Medulla oblongata (tissue), 1 donor: Measurements from ENCODE around the gene C1orf141.
"Not testable (repeated sequence)": the region's sequence is repeated elsewhere in the genome, so short reads cannot be mapped to it uniquely, and the experiment has no call there.

Experiments
- DNase-seq: peaks from one replicate; pipeline ENCODE4 v3.0.0-alpha.2; 2015; ENCODE audit errors: extremely low spot score

The C1orf141 gene

GRCh38 chr1:67134695-67135094, at the start of gene C1orf141:
TSS of gene C1orf141 (minus strand) at chr1:67134970. CDS start at chr1:67127240, 7,730 bp downstream.
- peak; percentile 25 for DNase-seq

- no peak for DNase-seq
Observed at GRCh38 chr1:67175530-67176087, 40.8 kb upstream of the C1orf141 start.

- DNase-seq, result no peak
Observed at GRCh38 chr1:67174716-67175284, 40.0 kb upstream of the C1orf141 start.

GRCh38 chr1:67173988-67174387, 39.2 kb upstream of the C1orf141 start:
- DNase-seq, result no peak

GRCh38 chr1:67171978-67172377, 37.2 kb upstream of the C1orf141 start:
- no peak for DNase-seq

GRCh38 chr1:67171574-67171955, 36.8 kb upstream of the C1orf141 start:
- DNase-seq, result no peak

- no peak for DNase-seq
Observed at GRCh38 chr1:67170751-67171573, 36.2 kb upstream of the C1orf141 start.

- no peak for DNase-seq
Observed at GRCh38 chr1:67169932-67170331, 35.2 kb upstream of the C1orf141 start.

GRCh38 chr1:67169496-67169895, 34.7 kb upstream of the C1orf141 start:
- no peak for DNase-seq

GRCh38 chr1:67166196-67166595, 31.4 kb upstream of the C1orf141 start, which contains the start of gene IL23R:
TSS of gene IL23R (plus strand) at chr1:67166454. CDS start at chr1:67168121, 1,667 bp downstream.
- no peak for DNase-seq

- DNase-seq, result no peak
Observed at GRCh38 chr1:67165468-67166041, 30.8 kb upstream of the C1orf141 start.

- DNase-seq, result no peak
Observed at GRCh38 chr1:67162954-67163353, 28.2 kb upstream of the C1orf141 start.

- DNase-seq, result no peak
Observed at GRCh38 chr1:67159233-67159632, 24.5 kb upstream of the C1orf141 start.

- no peak for DNase-seq
Observed at GRCh38 chr1:67158401-67158800, 23.6 kb upstream of the C1orf141 start.

- DNase-seq, result no peak
Observed at GRCh38 chr1:67150931-67151330, 16.2 kb upstream of the C1orf141 start.

GRCh38 chr1:67149179-67149770, 14.5 kb upstream of the C1orf141 start:
- peak; percentile 87 for DNase-seq

GRCh38 chr1:67148516-67149178, 13.9 kb upstream of the C1orf141 start:
- no peak for DNase-seq

- DNase-seq, result not testable (repeated sequence)
Observed at GRCh38 chr1:67147973-67148372, 13.2 kb upstream of the C1orf141 start.

- DNase-seq, result no peak
Observed at GRCh38 chr1:67146539-67146938, 11.8 kb upstream of the C1orf141 start.

- no peak for DNase-seq
Observed at GRCh38 chr1:67146101-67146500, 11.3 kb upstream of the C1orf141 start.

- DNase-seq, result no peak
Observed at GRCh38 chr1:67144696-67145095, 9.9 kb upstream of the C1orf141 start.

- DNase-seq, result no peak
Observed at GRCh38 chr1:67143966-67144365, 9.2 kb upstream of the C1orf141 start.
